Left renal cortex interstitium (tissue), 4 donors: ENCODE measurements around the gene FSHR. TPM values are rescaled to one million over a fixed set of nuclear protein-coding genes. Genes with fewer than 3 reads are reported as not detected.
A peak's percentile ranks its signal among the peaks of the same experiment; 100 is the strongest.

Source experiments
- DNase-seq, 4 donors: peaks; one replicate each; pipeline ENCODE4 v3.0.0-alpha.2; 2013; ENCODE audit warnings: low read depth in 4 of 4, low spot score in 2 of 4, missing footprints in 1 of 4
- polyA plus RNA-seq, 4 donors: library from polyadenylated mRNA; unstranded; fragments of 120-200 nt; gene quantifications; one replicate each; pipeline ENCODE4 v1.2.1, GENCODE V29; 2013; ENCODE audit not compliant: insufficient read length in 4 of 4

The FSHR gene
- polyA plus RNA-seq, 4 donors = not detected

- no peak for DNase-seq
Measured at GRCh38 chr2:48971801-48972200, 182.5 kb downstream of the FSHR start.

DNA sequence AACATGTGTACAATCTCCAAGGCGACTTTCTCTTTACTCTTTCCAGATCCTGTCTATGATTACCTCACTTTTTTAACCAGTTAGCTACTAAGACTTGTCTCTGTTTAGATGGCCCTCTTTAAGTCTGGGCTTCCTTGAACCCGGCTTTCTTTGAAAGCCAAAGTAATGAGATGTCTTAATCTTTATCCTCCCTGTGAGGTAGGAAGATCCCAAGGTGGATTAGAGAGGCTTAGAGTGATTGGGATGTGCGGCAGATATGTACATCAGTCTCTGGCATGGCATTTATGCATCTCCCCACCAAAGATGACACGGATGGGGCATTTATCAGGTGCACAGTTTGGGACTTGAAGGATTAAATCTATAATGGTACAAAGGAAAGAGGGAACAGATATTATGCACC, 186.3 kb downstream of the FSHR start:
- DNase-seq = no peak

DNA sequence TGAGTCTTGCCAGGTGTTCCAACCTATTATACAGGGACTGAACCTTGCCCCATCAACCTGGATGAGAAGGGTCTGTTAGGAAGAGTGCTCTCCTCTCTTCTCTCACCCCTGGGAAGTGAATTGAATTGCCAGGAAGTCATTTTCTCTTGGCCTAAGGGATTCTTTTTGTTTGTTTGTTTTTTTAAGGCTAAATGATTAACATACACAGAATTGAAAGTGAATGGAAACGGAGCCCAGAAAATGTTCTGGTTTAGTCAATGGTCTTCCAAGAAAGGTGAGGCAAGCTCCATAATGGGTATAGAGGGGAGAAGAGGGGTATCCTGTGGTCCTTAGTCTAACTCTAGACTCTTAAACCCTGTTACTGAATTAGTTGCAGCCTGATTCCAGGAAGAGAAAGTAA, 189.1 kb downstream of the FSHR start:
- no peak for DNase-seq

GRCh38 chr2:48961009-48961408, 193.3 kb downstream of the FSHR start:
- DNase-seq = no peak

DNA sequence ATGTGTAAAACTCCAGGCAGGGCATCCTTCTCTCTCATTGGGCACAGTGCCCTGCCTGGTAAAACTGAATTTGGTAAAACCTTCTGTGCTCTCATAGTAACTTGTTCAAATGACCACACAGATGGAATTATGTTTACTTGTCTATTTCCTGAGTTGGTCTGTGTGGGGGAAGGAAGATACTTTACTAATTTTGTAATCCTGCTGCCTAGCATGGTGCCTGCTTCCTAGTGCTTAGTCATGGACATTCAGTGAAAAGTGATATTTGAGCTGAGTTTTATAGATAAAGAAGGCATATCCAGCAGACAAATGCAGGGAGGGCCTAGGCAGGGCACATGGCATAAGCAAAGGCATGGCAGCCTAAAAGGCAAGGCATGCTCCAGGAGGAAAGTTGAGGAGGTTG, 199.4 kb downstream of the FSHR start:
- DNase-seq = no peak

DNA sequence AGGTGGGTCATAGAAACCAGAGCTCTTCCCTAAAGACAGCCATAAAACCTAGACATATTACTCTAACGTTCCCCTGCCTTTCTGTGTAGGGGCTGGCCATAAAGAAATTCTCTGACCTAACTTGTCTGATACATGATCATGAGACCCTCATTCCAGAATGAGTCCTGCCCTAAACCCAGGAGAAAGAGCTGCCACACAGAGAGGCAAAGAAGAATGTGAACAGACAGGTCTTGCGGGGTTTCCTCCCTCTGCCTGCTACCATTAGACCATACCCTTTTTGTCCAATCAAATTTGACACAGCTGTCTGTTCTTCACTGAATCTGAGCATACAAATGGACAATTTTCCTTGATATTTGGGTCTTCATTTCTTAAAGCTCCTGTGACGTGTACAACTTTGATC, 200.0 kb downstream of the FSHR start:
- DNase-seq = no peak

- DNase-seq = no peak
Measured at GRCh38 chr2:48952614-48953013, 201.7 kb downstream of the FSHR start.

DNA sequence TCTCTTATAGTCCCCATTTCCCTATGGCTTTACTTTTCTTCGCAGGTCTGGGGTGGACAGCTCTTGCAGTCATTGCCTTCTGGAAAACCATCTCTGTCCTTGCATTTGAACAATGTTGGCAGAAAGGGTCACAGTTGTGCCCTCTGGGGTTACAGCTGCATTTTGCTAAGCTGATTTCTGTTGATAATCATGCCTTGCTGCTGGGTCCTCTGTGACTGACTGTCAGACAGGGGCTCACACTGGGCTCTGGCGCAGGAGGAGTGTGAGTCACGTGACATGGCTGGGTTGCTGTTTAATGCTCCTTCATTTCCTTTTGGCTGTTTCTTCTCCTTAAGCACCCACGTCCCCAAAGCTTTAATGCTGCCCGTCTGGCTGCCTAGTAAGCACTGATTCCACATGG, 202.2 kb downstream of the FSHR start:
- DNase-seq = no peak

DNA sequence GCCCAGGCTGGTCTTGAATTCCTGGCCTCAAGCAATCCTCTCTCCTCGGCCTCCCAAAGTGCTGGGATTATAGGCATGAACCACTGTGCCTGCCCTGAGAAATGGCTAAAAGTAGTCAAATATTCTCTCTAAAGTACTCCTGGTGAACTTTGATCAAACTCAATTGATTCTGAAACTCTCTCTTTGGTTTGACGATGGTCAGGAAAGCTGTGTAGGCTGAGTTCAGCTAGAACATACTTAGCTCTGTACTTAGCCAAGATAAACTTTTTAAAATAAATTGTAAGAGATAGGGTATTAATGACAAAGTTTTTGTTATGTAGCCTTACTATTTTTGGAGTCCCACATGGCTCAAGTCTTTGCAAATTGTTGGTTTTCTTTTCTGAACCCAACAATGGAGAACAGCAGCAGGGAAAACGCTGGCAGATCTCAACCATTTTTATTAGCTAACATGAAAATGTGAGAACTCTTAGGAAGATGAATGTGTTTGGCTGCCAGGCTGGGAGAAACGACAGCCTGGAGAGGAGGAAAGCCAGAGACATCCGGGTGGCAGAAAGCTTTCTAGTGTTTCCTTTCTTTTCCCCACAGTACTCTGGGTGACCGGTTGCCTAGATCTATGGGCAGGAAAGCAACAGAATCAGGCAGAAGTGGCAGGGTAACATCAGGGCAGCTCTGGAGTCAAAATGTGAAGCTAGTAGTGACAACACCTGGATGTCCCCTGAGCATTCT, 205.8 kb downstream of the FSHR start:
- DNase-seq = no peak

GRCh38 chr2:48946449-48947048, 207.8 kb downstream of the FSHR start:
- DNase-seq = peak; percentile 21 to 44 (median 29)

DNA sequence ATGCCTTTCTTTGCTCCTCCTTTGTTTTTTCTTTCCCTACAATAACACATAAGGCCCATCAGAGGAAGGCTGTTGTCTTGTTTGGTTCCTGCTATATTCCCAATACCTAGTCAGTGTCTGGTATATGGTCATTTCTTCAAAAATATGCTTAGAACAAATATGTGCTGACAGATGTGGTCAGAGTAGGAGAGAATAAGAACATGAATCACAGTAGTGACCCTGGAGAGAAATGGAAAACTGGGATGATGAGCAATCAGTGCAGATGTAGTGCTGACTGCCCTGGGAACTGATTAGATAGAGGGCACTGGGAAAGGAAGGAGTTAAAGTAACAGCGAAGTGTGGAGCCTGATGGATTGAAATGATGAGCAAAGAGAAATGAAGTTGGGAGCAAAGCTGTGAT, 209.4 kb downstream of the FSHR start:
- no peak for DNase-seq

DNA sequence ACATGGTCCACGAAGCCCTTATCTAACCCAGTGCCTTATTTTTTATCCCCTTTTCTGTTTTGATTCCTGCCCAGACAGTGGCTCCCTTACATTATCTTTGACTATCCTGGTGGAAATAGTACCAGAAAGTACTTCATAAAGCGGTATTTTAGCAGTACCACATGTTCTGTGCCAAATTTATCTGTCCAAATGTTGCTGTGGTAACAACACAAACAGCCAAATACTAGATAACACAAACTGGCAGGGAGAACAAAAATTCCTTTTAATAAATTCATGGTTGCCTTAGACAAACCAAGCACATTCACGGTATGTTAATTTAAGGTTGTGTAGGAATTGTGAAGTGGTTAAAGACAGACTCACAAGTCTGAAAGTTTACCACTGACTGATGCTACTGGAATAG, 210.9 kb downstream of the FSHR start:
- no peak for DNase-seq

DNA sequence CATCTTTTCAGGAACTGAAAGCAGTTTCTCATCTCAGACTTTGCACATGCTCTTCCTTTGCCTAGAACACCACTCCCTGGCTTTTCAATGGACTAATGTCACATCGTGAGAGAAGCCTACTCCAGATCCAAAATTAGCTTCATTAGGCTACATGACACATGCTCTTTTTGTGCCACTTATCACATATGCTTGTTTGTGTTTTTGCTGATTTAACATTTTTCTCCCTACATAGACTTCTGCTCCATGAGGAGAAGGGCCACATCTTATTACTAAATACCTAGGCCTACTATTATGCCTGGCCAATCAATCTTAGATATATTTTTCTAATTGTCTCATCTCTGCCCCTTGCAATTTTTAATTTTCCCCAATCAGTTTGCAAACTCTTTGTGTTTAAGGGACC, 212.4 kb downstream of the FSHR start:
- DNase-seq = no peak

DNA sequence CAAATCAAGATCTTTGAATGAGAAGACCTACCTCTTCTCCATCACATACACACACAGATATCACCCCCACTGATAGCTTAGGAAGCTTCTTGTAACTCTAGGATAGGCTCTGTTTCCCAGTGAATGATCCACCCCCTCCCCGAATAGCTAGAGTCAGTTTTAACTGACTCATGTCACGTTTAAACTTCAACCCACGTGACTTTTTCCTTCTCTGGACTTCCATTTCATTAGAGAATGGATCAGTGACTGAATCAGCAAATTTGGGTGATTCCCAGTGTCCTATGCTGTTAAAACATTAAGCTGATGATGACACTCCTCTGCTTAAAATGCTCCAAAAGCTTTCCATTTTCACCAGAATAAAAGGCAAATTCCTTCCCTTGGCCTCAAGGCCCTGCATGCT, 212.9 kb downstream of the FSHR start:
- no peak for DNase-seq

DNA sequence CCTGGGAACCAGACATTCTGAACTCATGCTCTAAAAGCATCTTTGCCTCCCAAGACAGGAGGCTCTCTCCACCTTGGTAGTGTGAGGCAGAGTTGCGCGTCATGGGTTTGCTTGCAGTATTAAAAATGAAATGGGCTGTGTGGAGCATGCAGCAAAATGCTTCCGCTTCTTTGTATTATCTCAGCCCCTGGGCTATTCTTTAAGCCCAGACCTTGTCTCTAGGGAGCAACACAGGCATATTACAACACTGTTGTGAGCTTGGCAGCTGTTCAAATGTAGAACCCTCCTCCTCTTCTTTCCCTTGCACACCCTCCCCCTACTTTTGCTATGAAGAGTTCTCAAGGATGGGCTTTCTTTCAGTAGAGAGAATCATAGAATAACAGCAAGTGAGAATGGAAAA, 213.7 kb downstream of the FSHR start:
- no peak for DNase-seq

DNA sequence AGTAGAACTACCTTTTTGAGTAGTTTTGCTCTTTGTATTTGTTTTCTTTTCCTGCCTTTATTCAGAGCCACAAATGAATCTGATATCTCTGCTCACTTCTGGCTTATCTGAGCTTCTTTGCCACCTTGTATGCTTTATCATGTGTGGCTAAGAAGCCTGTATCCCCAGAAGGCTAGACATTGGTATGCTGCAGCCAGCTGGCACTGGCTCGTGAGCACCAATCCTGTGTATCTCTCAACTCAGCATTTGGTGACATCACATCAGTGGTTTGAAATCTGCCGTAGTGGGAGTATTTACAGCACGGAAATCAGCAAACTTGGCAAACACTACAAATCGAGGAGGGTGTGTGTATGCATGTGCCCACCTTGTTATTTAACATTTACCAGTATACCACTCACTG, 215.1 kb downstream of the FSHR start:
- DNase-seq = no peak

- DNase-seq = no peak
Measured at GRCh38 chr2:48938231-48938630, 216.1 kb downstream of the FSHR start.

DNA sequence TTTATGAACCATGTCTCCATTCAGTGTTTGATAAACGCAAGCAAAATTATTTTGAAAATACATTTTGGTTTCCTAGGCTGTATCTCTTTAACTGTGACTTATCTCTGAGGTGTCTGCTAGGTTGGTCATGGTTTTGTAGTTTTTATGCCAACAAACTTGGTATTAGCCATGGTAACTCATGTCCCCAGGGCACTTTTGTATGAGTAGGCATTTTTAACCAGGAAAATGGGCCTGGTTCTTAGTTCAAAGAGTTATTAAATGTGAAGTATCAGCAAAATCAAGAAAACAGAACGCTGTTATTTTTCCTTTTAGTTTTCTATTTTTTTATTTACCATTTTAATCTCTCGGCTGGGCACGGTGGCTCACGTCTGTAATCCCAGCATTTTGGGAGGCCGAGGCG, 219.5 kb downstream of the FSHR start:
- no peak for DNase-seq

DNA sequence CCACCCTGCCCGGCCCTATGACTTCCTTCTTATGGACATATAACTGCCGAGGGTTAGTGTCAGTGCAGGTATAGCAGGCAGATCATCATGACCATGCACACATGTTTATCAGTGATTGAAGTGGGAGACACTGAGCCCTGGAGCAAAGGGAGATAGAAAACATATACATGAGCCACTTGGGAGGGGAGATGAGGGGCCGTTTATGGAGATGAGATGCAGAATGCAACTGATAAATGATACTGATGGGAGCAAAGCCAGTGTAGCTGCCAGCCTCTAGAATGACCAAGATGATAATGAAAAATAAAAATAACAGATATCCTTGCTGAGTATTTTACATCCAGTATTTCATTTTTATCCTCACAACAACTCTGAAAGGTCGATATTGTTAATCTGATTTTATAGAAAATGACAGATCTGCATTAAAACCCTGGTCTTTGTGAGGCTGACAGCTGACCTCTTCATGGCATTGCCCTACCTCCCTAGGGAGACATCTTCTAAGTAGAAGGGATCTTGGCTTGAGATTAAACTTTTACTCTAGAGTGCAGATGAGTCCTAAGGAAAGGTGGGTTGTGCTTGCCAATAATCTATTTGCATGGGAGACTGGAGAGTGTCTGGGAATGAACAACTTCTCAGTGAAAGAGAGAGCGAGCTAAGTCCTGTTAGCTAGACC, 220.4 kb downstream of the FSHR start:
- DNase-seq = no peak

- DNase-seq = no peak
Measured at GRCh38 chr2:48932667-48933066, 221.6 kb downstream of the FSHR start.

- DNase-seq = no peak
Measured at GRCh38 chr2:48929571-48930301, 224.6 kb downstream of the FSHR start.
